Measurements from ENCODE around the gene LOC128125822.

LOC128125822 gene

DNA sequence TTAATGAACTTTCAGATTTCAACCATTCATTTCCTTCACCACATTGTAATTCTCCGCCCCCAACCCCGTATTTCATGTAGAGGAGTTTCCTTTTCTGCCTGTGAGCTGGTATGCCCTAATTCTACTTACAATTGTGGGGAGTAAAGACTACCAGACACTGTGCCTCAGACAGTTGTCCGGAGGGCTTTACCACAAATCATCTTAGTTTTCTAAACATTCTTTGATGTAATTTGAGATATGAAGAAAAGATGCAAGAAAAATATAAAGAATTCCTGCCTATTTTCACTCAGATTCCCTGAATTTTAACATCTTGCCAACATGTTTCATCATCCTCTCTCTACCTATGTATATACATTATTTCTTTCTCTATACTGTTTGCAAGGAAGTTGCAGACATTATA lies 28.3 kb upstream of the LOC128125822 start:
- H3K79me2 ChIP-seq (replicated peaks; ENCODE audit: insufficient read depth, low read length) = no peaks in the 10 kb centered on the region
- no peak overlapping the region for H3K27ac ChIP-seq (ENCODE audit: low read length)
- no peak overlapping the region for H2AFZ ChIP-seq (ENCODE audit: low read depth, low read length)
- no peaks in the 10 kb centered on the region for H4K20me1 ChIP-seq (ENCODE audit: insufficient read depth)
- H3K9me3 ChIP-seq (ENCODE audit: low read length) = no peaks in the 10 kb centered on the region
- no peaks in the 10 kb centered on the region for H3K36me3 ChIP-seq (ENCODE audit: insufficient read depth, low read length)
- no peaks in the 10 kb centered on the region for H3K27me3 ChIP-seq (ENCODE audit: insufficient read depth, low read depth, low read length)
- H3K4me2 ChIP-seq (ENCODE audit: low read length) = no peak overlapping the region
- TF ChIP-seq, protein P1, sequence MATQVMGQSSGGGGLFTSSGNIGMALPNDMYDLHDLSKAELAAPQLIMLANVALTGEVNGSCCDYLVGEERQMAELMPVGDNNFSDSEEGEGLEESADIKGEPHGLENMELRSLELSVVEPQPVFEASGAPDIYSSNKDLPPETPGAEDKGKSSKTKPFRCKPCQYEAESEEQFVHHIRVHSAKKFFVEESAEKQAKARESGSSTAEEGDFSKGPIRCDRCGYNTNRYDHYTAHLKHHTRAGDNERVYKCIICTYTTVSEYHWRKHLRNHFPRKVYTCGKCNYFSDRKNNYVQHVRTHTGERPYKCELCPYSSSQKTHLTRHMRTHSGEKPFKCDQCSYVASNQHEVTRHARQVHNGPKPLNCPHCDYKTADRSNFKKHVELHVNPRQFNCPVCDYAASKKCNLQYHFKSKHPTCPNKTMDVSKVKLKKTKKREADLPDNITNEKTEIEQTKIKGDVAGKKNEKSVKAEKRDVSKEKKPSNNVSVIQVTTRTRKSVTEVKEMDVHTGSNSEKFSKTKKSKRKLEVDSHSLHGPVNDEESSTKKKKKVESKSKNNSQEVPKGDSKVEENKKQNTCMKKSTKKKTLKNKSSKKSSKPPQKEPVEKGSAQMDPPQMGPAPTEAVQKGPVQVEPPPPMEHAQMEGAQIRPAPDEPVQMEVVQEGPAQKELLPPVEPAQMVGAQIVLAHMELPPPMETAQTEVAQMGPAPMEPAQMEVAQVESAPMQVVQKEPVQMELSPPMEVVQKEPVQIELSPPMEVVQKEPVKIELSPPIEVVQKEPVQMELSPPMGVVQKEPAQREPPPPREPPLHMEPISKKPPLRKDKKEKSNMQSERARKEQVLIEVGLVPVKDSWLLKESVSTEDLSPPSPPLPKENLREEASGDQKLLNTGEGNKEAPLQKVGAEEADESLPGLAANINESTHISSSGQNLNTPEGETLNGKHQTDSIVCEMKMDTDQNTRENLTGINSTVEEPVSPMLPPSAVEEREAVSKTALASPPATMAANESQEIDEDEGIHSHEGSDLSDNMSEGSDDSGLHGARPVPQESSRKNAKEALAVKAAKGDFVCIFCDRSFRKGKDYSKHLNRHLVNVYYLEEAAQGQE (IDR thresholded peaks at IDR 0.05; ENCODE audit: borderline replicate concordance) = no peak
- no peak for TF ChIP-seq TAF1 (IDR thresholded peaks at IDR 0.05; ENCODE audit: low read depth)
- TF ChIP-seq POLR2AphosphoS5 (IDR thresholded peaks at IDR 0.05) = no peak
- TF ChIP-seq EP300 (conservative IDR thresholded peaks at IDR 0.05; ENCODE audit: poor library complexity, severe bottlenecking) = no peak
- TF ChIP-seq MXI1 (conservative IDR thresholded peaks at IDR 0.05; ENCODE audit: poor library complexity, severe bottlenecking) = no peak
- TF ChIP-seq SMC3 (conservative IDR thresholded peaks at IDR 0.05; ENCODE audit: poor library complexity) = no peak
- TF ChIP-seq, protein P2, sequence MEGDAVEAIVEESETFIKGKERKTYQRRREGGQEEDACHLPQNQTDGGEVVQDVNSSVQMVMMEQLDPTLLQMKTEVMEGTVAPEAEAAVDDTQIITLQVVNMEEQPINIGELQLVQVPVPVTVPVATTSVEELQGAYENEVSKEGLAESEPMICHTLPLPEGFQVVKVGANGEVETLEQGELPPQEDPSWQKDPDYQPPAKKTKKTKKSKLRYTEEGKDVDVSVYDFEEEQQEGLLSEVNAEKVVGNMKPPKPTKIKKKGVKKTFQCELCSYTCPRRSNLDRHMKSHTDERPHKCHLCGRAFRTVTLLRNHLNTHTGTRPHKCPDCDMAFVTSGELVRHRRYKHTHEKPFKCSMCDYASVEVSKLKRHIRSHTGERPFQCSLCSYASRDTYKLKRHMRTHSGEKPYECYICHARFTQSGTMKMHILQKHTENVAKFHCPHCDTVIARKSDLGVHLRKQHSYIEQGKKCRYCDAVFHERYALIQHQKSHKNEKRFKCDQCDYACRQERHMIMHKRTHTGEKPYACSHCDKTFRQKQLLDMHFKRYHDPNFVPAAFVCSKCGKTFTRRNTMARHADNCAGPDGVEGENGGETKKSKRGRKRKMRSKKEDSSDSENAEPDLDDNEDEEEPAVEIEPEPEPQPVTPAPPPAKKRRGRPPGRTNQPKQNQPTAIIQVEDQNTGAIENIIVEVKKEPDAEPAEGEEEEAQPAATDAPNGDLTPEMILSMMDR (IDR thresholded peaks at IDR 0.05; ENCODE audit: poor library complexity, severe bottlenecking) = no peak
- no peak for TF ChIP-seq RAD21 (conservative IDR thresholded peaks at IDR 0.05)
- no peak for TF ChIP-seq EZH2 (IDR thresholded peaks at IDR 0.05; ENCODE audit: borderline replicate concordance, insufficient read depth, low read length, poor library complexity, severe bottlenecking)
- H3K9me2 ChIP-seq (ENCODE audit: insufficient read depth, low read length) = no peaks in the 10 kb centered on the region
- H3F3A ChIP-seq (ENCODE audit: insufficient read depth, low read length, poor library complexity, severe bottlenecking) = no peaks in the 10 kb centered on the region
- H3K9ac ChIP-seq (ENCODE audit: low read length) = no peak overlapping the region
- no peak overlapping the region for H3K4me3 ChIP-seq (ENCODE audit: low read length)

DNA sequence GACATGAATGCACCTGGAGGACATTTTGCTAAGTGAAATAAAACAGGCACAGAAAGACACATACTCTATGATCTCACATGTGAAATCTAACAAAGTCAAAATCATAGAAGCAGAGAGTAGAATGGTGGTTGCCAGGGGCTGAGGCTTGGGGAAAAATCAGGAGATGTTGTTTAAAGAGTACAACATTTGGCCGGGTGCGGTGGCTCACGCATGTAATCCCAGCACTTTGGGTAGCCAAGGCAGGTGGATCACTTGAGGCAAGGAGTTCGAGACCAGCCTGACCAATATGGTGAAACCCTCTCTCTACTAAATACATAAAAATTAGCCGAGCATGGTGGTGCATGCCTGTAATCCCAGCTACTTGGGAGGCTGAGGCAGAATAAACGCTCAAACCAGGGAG lies 26.0 kb upstream of the LOC128125822 start:
- Histone ChIP-seq H3K9me2 (ENCODE audit: insufficient read depth, low read length) (no peaks in the 10 kb centered on the region), H3K9ac (ENCODE audit: low read length) (no peak overlapping the region), H3K4me2 (ENCODE audit: low read length) (no peak overlapping the region), H3K27ac (ENCODE audit: low read length) (no peak overlapping the region), H4K20me1 (ENCODE audit: insufficient read depth) (no peaks in the 10 kb centered on the region), H3K27me3 (ENCODE audit: insufficient read depth, low read depth, low read length) (no peaks in the 10 kb centered on the region), H3K9me3 (ENCODE audit: low read length) (no peaks in the 10 kb centered on the region), H3F3A (ENCODE audit: insufficient read depth, low read length, poor library complexity, severe bottlenecking) (no peaks in the 10 kb centered on the region), H2AFZ (ENCODE audit: low read depth, low read length) (no peak overlapping the region), H3K36me3 (ENCODE audit: insufficient read depth, low read length) (no peaks in the 10 kb centered on the region), H3K79me2 (replicated peaks; ENCODE audit: insufficient read depth, low read length) (no peaks in the 10 kb centered on the region), H3K4me3 (ENCODE audit: low read length) (no peak overlapping the region)
- TF ChIP-seq, protein P2 (IDR thresholded peaks at IDR 0.05; ENCODE audit: poor library complexity, severe bottlenecking) = no peak
- TF ChIP-seq EZH2 (IDR thresholded peaks at IDR 0.05; ENCODE audit: borderline replicate concordance, insufficient read depth, low read length, poor library complexity, severe bottlenecking) (no peak), POLR2AphosphoS5 (IDR thresholded peaks at IDR 0.05) (no peak), SMC3 (conservative IDR thresholded peaks at IDR 0.05; ENCODE audit: poor library complexity) (no peak), TAF1 (IDR thresholded peaks at IDR 0.05; ENCODE audit: low read depth) (no peak), EP300 (conservative IDR thresholded peaks at IDR 0.05; ENCODE audit: poor library complexity, severe bottlenecking) (no peak), RAD21 (conservative IDR thresholded peaks at IDR 0.05) (no peak), MXI1 (conservative IDR thresholded peaks at IDR 0.05; ENCODE audit: poor library complexity, severe bottlenecking) (no peak)
- TF ChIP-seq, protein P1 (IDR thresholded peaks at IDR 0.05; ENCODE audit: borderline replicate concordance) = no peak

All from neural cell (in vitro differentiated cells).